ENCODE data around the gene FREM1.
"Not testable (repeated sequence)": the region's sequence is repeated elsewhere in the genome, so short reads cannot be mapped to it uniquely, and the experiment has no call there.

FREM1 gene

DNA sequence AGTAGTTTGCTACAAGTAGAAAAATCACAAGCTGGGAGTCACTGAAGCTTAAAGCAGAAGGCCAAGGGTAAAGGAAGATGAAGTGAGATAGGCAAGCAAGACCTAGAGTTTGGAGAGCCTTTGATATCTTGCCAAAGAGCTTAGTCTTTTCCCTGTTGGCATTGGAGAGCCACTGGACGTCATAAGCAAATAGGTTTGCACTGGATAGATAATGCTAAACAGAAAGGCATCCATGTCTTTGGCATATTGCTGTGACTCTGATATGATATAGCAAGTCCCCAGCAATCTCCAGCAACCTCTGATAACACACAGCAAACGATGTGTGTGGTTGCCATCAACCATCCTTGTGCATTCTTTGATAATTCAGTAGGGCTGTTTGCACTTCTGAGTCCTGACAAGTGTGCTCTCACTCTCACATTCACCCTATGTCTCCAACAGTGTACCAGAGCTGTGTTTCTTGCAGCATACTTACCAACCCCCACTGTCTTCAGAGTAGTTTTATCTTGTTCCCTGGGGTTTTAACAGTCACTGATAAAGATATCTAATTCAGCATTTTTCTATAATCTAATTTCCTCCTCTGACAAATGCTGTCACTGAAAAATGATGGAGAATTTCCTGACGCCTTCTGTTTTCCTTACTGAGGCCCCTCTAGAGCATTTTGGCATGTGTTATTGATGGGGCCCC is 16.9 kb upstream of the FREM1 start:
- no peaks in the 10 kb centered on the region for H3K9me3 Mint-ChIP-seq
- no peaks in the 10 kb centered on the region for H3K4me1 Mint-ChIP-seq
- no peaks in the 10 kb centered on the region for H3K27me3 Mint-ChIP-seq
- no peak overlapping the region for H3K4me3 Mint-ChIP-seq
- H3K36me3 Mint-ChIP-seq (ENCODE audit: low read depth), result no peaks in the 10 kb centered on the region
- no peak overlapping the region for H3K27ac Mint-ChIP-seq
- no peak for DNase-seq
- ATAC-seq, result no peak

DNA sequence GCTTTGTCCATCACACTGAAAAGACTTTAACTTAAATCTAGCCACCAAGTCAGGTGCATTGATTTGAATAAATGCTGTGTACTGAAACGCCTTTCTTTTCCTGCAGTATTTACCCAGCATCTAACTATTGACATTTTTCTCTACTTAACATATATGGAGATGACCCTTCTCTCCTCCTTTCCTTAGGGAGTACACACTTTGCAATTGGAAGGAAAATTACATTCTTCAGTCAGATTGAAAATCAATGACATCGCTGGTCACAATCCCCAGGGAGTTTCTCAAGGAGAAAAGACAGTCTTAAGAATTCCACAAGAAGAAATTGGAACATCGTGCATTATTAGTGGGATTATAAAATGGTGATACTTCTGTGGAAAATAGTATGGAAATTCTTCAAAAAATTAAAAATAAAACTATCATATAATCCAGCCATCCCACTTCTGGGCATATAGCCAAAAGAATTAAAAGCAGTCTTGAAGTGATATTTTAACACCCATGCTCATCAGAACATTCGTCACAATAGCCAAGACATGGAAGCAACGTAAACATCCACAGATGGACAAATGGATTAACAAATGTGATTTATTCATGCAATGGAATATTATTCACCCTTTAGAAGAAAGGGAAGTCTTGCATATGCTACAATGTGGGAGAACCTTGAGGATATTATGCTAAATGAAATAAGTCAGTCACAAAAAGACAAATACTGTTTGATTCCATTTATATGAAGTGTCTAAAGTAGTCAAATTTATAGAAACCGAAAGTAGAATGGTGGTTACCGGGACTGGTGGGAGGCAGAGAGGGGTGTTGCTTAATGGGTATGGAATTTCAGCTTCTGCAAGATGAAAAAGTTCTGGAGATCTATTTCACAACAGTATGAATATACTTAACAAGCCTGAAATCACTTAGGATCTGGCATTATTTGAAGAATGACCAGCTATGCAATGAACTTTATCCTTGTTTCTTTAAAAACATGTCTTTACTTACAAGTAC is 14.3 kb upstream of the FREM1 start:
- DNase-seq, result no peak
- H3K27ac Mint-ChIP-seq, result no peak overlapping the region
- H3K4me3 Mint-ChIP-seq, result no peak overlapping the region
- H3K9me3 Mint-ChIP-seq, result no peaks in the 10 kb centered on the region
- H3K27me3 Mint-ChIP-seq, result no peaks in the 10 kb centered on the region
- no peaks in the 10 kb centered on the region for H3K36me3 Mint-ChIP-seq (ENCODE audit: low read depth)
- no peak for ATAC-seq
- H3K4me1 Mint-ChIP-seq, result no peaks in the 10 kb centered on the region

DNA sequence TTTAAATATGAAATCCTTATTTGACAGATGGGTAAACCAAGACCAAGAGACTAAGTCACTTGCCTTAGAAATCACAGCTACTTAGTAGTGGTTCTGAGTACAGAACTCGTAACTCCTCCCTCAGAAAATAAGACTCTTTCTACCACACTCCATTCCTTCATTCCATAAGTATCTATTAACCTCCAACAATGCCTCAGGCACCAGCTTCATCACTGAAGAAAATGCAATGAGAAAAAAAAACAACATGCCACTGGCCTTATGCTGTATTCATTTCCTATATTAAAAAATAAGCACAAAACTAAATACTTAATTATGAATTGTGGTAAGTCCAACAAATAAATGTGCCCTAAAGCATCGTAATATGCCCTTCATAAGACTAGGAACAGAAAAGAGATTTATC is 13.5 kb upstream of the FREM1 start:
- no peak overlapping the region for H3K27ac Mint-ChIP-seq
- no peaks in the 10 kb centered on the region for H3K4me1 Mint-ChIP-seq
- DNase-seq (no peak), ATAC-seq (no peak)
- no peak overlapping the region for H3K4me3 Mint-ChIP-seq
- no peaks in the 10 kb centered on the region for H3K27me3 Mint-ChIP-seq
- no peaks in the 10 kb centered on the region for H3K9me3 Mint-ChIP-seq
- no peaks in the 10 kb centered on the region for H3K36me3 Mint-ChIP-seq (ENCODE audit: low read depth)

DNA sequence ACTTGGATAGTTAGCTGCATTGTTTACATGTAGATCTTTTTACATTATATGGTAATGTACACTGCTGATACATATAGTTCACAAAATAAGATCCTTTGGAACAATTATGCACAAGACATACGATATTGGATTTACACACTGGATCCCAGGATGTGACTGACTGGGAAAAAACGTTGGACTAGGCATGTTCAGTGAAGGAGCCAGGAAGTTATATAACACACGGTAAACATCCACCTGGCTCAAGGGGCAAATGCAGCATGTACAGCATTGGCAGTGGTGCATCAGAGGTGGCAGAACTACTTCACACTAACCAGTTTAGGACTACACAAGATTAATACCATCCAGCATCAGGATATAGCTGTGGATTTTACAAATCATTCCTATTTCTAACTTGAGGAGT is 10.6 kb upstream of the FREM1 start:
- H3K36me3 Mint-ChIP-seq (ENCODE audit: low read depth); H3K27ac Mint-ChIP-seq; H3K4me1 Mint-ChIP-seq; H3K4me3 Mint-ChIP-seq; ATAC-seq; DNase-seq; H3K27me3 Mint-ChIP-seq; H3K9me3 Mint-ChIP-seq: not testable (repeated sequence)

DNA sequence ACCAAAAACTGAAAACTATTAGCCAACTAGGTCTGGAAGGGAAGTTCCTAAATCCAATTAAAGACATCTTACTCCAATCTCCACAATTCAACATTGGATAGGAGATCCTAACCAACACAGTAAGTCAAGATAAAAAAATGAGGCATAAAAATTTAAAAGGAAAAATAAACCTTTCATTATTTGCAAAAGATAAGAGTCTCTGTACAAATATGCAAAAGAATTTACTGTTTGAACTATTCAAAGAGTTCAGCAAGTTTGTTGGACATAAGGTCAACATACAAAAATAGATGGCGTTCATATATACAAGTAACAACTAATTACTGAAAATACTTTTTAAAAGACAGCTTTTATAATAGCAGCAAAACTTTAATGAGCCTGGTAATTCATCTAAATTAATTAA is 3.1 kb upstream of the FREM1 start:
- Mint-ChIP-seq H3K27me3 (peaks cover 4% of the 10 kb centered on the region), H3K4me3 (no peak overlapping the region), H3K27ac (no peak overlapping the region), H3K9me3 (no peaks in the 10 kb centered on the region), H3K36me3 (ENCODE audit: low read depth) (no peaks in the 10 kb centered on the region), H3K4me1 (no peaks in the 10 kb centered on the region)
- DNase-seq (no peak), ATAC-seq (no peak)

DNA sequence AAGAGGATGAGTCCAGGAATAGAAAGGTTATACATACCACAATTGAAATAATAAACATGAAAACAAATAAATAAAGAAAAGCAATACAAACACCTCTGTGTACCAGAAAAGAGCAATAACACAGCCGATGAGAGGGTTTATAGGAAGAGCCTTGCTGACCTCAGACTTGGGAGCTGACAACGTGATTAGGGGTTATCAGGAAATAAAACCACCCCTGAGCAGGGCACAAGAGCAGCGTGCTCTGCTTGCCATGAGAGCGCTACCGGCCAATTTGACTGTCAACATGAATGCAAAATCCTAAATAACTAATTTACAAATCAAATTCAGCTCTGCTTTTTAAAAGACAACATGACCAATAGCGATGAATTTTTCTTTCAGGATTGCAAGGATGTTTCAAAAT is 2.6 kb upstream of the FREM1 start:
- Mint-ChIP-seq H3K9me3 (no peaks in the 10 kb centered on the region), H3K27me3 (peaks cover 4% of the 10 kb centered on the region), H3K4me1 (no peaks in the 10 kb centered on the region), H3K27ac (no peak overlapping the region), H3K4me3 (no peak overlapping the region), H3K36me3 (ENCODE audit: low read depth) (no peaks in the 10 kb centered on the region)
- ATAC-seq (no peak), DNase-seq (no peak)

DNA sequence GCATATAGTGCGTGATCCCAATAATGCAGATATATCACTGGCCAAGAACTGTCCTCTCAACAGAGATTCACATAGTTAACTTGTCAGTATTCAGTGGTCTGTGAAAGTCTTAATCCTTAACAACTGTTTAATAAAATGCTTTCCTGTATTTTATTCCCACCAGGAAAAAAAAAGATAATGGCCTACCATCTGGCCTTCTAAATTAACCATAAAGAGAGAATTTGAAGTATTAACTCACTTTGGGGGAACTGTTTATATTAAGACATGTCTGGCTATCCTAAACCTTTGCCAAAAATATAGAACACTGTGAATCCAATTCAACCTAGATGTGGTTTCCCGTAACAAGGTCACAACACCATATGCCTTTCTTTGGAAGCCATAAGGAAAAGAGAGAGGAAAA is 818 bp upstream of the FREM1 start:
- peaks cover 4% of the 10 kb centered on the region for H3K27me3 Mint-ChIP-seq
- H3K9me3 Mint-ChIP-seq, result no peaks in the 10 kb centered on the region
- H3K4me1 Mint-ChIP-seq, result no peaks in the 10 kb centered on the region
- H3K36me3 Mint-ChIP-seq (ENCODE audit: low read depth), result no peaks in the 10 kb centered on the region
- ATAC-seq (no peak), DNase-seq (no peak)
- no peak overlapping the region for H3K27ac Mint-ChIP-seq
- no peak overlapping the region for H3K4me3 Mint-ChIP-seq

DNA sequence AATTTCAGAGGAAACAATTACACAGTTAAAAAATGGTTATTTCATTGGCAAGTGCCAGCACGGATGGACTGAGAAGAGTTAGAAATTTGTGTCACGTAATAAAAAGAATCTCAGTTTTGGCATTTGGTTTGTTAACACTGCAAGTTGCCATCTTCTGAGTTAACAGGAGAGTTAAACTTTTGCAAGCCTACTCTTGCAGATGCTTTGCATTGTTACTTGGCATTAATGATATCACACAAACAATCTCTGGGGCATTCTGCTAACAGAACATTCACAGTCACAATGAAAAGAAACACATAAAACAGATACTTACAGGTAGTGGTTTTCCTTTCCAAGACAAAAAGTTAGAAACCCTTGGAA is 647 bp downstream of the FREM1 start:
- DNase-seq (no peak), ATAC-seq (no peak)
- H3K27ac Mint-ChIP-seq, result no peak overlapping the region
- H3K4me3 Mint-ChIP-seq, result no peak overlapping the region
- H3K27me3 Mint-ChIP-seq, result peaks cover 4% of the 10 kb centered on the region
- no peaks in the 10 kb centered on the region for H3K4me1 Mint-ChIP-seq
- no peaks in the 10 kb centered on the region for H3K36me3 Mint-ChIP-seq (ENCODE audit: low read depth)
- no peaks in the 10 kb centered on the region for H3K9me3 Mint-ChIP-seq

DNA sequence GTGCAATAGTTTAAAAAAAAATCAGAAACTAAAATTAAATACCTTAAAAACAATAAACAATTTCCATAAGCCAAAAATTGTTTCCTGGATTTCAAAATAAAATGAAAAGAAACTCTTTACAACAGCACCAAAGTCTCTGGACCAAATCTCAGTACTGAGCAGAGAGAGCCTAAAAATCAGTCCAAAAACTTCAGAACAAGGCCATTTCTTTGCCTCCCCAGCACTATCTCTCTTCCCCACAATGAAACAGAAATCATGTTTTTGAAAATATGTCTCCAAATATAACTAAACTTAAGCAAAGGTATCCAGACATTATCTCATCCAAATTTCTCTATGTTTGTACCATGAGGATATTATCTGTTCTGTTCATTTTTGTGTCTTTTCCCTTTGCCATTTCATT is 1.0 kb downstream of the FREM1 start:
- ATAC-seq (no peak), DNase-seq (no peak)
- H3K27ac Mint-ChIP-seq, result no peak overlapping the region
- no peaks in the 10 kb centered on the region for H3K36me3 Mint-ChIP-seq (ENCODE audit: low read depth)
- no peaks in the 10 kb centered on the region for H3K9me3 Mint-ChIP-seq
- no peak overlapping the region for H3K4me3 Mint-ChIP-seq
- H3K4me1 Mint-ChIP-seq, result no peaks in the 10 kb centered on the region
- H3K27me3 Mint-ChIP-seq, result peaks cover 4% of the 10 kb centered on the region

DNA sequence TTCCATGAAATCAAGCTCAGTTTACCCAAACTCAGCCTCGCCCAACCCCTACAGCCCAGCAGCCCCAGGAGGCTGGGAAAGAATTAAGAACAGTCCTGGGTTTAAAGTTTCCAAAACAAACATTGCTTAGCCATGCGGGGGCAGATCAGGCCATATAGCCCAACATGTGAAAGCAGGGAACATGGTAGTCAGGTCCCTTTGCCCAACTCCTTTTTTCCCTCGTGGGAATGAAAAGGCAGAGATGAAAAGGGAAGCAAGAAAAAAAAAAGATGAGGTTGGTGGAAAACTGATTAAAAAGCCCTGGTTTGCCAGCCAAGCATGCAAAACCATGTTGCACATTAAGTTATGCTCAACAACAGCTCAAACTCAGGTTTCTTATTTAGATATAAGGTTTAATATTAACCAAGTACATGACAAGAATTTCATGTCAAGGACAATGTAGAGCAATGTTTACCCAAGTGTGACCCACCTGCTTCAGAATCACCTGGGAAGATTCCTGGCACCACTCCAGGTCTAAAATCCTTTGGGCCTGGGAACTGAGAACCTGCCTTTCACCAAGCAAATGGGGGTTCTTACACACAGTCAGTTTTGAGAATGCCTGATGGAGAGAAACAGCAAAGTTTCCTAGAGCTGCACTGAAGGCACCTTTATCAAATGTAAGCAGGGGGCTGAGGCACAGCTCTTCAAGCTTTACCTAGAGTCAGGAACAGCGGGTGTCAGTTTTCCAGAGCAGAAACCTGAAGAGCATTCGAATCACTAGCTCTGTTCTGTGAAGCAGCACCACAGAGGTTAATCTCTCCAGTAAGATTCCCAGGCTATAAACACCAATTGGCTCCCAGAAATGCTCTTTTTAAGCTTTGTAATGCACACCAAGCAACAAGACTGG is 1.7 kb downstream of the FREM1 start:
- Mint-ChIP-seq H3K27ac (no peak overlapping the region), H3K9me3 (no peaks in the 10 kb centered on the region), H3K36me3 (ENCODE audit: low read depth) (no peaks in the 10 kb centered on the region), H3K27me3 (peaks cover 4% of the 10 kb centered on the region), H3K4me1 (no peaks in the 10 kb centered on the region), H3K4me3 (no peak overlapping the region)
- DNase-seq (no peak), ATAC-seq (no peak)

DNA sequence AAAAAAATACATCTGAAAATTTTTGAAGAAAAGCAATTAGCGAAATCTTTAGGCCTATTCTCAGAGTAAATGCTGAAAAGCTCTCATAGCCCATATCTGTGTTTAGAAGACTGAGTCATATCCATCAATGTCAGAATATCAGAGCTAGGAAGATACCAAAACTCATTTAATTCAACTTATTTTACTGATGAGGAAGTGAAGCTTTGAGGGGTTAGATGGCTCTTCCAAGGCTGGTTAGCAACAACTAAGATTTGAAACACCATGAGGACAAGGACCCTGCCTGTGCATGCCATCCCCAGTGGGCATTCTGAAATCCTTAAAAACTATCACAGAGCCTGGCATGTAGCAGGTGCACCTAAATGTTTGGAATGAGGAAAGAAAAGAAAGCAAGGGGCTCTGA is 2.5 kb downstream of the FREM1 start:
- peaks cover 4% of the 10 kb centered on the region for H3K27me3 Mint-ChIP-seq
- DNase-seq, result no peak
- H3K36me3 Mint-ChIP-seq (ENCODE audit: low read depth), result no peaks in the 10 kb centered on the region
- H3K4me1 Mint-ChIP-seq, result no peaks in the 10 kb centered on the region
- H3K4me3 Mint-ChIP-seq, result no peak overlapping the region
- no peaks in the 10 kb centered on the region for H3K9me3 Mint-ChIP-seq
- ATAC-seq, result no peak
- no peak overlapping the region for H3K27ac Mint-ChIP-seq

DNA sequence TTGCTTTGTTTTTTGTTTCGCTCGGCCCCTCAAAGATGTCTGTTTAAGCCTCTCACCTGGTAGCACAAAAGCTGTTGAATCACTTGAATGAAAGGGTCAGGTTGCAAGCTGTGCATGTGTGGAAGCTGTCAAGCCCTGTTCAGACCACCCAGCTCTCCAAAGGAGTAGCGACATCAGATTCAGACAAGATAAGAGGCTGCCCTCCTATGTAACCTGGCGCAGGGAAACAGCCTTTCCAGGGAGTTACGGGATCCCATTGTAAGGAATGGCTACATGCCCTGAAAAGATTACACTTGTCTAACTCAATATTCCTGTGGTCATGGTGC is 2.9 kb downstream of the FREM1 start:
- H3K9me3 Mint-ChIP-seq, result no peaks in the 10 kb centered on the region

DNA sequence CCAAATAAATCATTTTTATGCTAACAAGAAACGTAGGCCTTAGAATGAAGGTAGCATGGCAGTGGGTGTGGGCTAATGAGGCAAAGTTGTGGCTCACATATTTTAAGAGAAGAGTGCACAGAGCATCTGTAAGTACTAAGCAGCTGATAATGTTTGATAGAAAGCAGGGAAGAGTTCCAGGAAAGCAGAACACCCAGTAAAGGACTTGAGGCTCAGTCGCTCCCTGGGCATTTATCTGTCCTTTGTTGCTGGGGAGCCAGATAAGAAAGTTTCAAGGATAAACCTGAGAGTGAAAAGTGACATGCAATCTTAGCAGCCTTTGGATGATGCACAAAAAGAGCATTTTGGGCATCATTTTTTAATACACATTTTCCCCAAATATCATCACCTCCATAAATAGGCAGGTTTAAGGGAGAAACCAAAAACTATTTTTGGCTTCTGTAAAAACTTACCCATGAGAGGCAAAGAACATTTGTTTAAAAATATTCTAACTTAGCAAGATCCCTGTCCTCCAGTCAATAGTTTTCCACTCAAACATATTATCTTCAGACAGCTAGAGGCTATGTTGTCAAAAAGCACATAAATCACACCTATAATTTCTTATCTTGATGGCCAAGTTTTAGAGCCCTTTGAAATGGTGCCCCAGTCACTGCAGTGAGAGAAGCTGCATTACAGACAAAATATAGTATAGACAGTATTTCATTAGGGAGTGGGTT is 3.4 kb downstream of the FREM1 start:
- no peak for DNase-seq
- Mint-ChIP-seq H3K9me3 (no peaks in the 10 kb centered on the region), H3K4me1 (no peaks in the 10 kb centered on the region), H3K4me3 (no peak overlapping the region), H3K27me3 (no peaks in the 10 kb centered on the region), H3K27ac (no peak overlapping the region), H3K36me3 (ENCODE audit: low read depth) (no peaks in the 10 kb centered on the region)
- no peak for ATAC-seq

More for the DNA sequence above, 2.9 kb downstream of the FREM1 start:
- Mint-ChIP-seq H3K27me3 (peaks cover 3% of the 10 kb centered on the region), H3K36me3 (ENCODE audit: low read depth) (no peaks in the 10 kb centered on the region), H3K27ac (no peak overlapping the region), H3K4me3 (no peak overlapping the region), H3K4me1 (no peaks in the 10 kb centered on the region)
- DNase-seq (no peak), ATAC-seq (no peak)

DNA sequence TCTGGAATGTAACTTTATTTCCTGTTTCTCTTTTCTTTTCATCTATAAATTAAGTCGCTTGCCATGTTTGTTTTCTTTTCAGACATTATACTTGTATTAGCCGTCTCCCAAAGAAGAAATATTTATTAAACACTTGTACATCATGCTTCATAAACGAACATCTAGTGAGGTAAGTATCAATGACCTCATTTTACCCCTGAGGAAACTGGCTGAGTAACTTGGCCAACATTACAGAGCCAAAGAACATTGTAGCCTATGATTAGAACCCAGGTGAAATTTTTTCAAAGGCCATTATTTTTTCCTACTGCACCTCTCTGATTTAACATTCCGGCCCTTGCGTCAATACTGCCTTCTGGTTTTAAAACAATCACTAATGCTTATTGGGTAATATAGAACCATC is 4.2 kb downstream of the FREM1 start:
- Mint-ChIP-seq H3K9me3 (no peaks in the 10 kb centered on the region), H3K27me3 (no peaks in the 10 kb centered on the region), H3K27ac (no peak overlapping the region), H3K36me3 (ENCODE audit: low read depth) (no peaks in the 10 kb centered on the region), H3K4me3 (no peak overlapping the region), H3K4me1 (no peaks in the 10 kb centered on the region)
- no peak for ATAC-seq
- DNase-seq, result no peak

Measured in activated naive CD8-positive, alpha-beta T cell treated with anti-CD3 and anti-CD28 coated beads, Interleukin-2, amount 50 U/mL, for 24 hours (primary cell).